ENCODE results near the gene C1orf167.

C1orf167 gene

DNA sequence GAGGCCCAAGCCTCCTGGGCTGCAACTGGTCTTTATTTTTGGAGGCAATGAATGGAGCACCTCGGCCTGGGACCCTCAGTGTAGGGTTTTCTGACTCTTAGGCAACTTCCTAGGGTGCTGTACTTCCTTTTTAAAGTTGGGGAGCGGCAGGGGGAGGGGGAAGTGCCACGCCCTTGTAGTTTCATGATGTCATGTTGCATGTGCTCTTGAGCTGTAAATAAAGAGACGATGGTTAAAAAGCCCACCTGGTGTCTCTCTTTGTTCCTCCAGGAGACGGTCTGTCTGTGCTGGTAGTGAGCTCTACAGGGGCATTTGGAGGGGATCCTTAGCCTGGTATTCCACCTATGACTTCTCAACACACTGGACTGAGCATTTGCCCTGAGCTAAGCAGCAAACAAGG lies 36.4 kb upstream of the C1orf167 start:
- TF ChIP-seq, protein P1, sequence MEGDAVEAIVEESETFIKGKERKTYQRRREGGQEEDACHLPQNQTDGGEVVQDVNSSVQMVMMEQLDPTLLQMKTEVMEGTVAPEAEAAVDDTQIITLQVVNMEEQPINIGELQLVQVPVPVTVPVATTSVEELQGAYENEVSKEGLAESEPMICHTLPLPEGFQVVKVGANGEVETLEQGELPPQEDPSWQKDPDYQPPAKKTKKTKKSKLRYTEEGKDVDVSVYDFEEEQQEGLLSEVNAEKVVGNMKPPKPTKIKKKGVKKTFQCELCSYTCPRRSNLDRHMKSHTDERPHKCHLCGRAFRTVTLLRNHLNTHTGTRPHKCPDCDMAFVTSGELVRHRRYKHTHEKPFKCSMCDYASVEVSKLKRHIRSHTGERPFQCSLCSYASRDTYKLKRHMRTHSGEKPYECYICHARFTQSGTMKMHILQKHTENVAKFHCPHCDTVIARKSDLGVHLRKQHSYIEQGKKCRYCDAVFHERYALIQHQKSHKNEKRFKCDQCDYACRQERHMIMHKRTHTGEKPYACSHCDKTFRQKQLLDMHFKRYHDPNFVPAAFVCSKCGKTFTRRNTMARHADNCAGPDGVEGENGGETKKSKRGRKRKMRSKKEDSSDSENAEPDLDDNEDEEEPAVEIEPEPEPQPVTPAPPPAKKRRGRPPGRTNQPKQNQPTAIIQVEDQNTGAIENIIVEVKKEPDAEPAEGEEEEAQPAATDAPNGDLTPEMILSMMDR (IDR thresholded peaks at IDR 0.05; ENCODE audit: low read depth, low read length) = no peak
- TF ChIP-seq, protein P2, sequence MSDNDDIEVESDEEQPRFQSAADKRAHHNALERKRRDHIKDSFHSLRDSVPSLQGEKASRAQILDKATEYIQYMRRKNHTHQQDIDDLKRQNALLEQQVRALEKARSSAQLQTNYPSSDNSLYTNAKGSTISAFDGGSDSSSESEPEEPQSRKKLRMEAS (IDR thresholded peaks at IDR 0.05; ENCODE audit: low read depth, low read length) = peak; percentile 35; the same call in 1 of the 2 replicates
- no peak for TF ChIP-seq MYC (IDR thresholded peaks at IDR 0.05; ENCODE audit: low read depth, low read length)
- no peak for TF ChIP-seq POLR2A (IDR thresholded peaks at IDR 0.05; ENCODE audit: extremely low read depth, insufficient read length)
- DNase-seq (ENCODE audit: low read depth) = peak; percentile 73
- no peak overlapping the region for H3K4me3 ChIP-seq (ENCODE audit: low read depth, low read length)

DNA sequence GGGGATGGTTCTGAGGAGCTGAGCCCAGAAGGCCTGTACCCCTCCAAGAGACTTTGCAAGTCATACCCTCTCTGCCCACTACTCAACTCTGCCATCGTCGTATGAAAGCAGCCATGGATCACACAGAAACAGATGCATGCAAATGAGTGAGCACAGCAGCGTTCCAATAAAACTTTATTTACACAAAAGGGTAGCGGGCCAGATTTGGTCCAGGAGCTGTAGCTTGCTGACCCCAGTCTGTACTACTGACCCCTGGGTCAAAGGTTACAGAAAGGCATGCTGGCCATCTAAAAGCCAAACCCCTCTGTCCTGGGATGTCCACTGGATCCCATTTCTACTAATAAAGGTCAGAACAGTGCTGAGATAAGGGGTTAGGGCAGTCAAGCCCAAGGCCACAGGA lies 34.9 kb upstream of the C1orf167 start:
- H3K4me3 ChIP-seq (ENCODE audit: low read depth, low read length) = no peak overlapping the region
- no peak for DNase-seq (ENCODE audit: low read depth)
- TF ChIP-seq, protein P2 (IDR thresholded peaks at IDR 0.05; ENCODE audit: low read depth, low read length) = no peak
- no peak for TF ChIP-seq POLR2A (IDR thresholded peaks at IDR 0.05; ENCODE audit: extremely low read depth, insufficient read length)
- TF ChIP-seq MYC (IDR thresholded peaks at IDR 0.05; ENCODE audit: low read depth, low read length) = no peak
- TF ChIP-seq, protein P1 (IDR thresholded peaks at IDR 0.05; ENCODE audit: low read depth, low read length) = no peak

DNA sequence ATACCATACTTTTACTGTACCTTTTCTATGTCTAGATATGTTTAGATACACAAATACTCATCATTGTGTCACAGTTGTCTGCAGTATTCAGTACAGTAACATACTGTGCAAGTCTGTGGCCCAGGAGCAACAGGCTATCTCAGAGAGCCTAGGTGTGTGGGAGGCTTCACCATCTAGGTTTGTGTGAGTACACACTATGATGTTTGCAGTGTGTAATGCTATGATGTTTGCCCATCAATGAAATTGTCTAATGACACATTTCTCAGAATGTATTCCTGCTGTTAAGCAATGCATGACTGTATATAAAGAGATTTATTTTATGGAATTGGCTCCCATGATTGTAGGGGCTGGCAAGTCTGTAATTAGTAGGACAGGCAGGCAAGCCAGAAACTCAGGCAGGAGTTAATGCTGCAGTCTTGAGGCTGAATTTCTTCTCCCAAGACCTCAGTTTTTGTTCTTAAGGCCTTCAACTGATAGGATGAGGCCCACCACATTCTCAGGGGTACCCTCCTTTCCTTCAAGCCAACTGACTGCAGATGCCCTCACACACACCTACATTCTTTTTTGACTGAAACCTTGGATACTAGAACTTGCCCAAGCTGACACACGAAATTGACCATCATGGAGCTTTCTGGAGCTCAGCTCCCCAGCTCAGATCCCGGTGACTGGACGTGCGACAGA lies 33.7 kb upstream of the C1orf167 start:
- TF ChIP-seq, protein P1 (IDR thresholded peaks at IDR 0.05; ENCODE audit: low read depth, low read length) = no peak
- TF ChIP-seq, protein P2 (IDR thresholded peaks at IDR 0.05; ENCODE audit: low read depth, low read length) = no peak
- TF ChIP-seq MYC (IDR thresholded peaks at IDR 0.05; ENCODE audit: low read depth, low read length) = no peak
- TF ChIP-seq POLR2A (IDR thresholded peaks at IDR 0.05; ENCODE audit: extremely low read depth, insufficient read length) = no peak
- no peak for DNase-seq (ENCODE audit: low read depth)
- no peak overlapping the region for H3K4me3 ChIP-seq (ENCODE audit: low read depth, low read length)

DNA sequence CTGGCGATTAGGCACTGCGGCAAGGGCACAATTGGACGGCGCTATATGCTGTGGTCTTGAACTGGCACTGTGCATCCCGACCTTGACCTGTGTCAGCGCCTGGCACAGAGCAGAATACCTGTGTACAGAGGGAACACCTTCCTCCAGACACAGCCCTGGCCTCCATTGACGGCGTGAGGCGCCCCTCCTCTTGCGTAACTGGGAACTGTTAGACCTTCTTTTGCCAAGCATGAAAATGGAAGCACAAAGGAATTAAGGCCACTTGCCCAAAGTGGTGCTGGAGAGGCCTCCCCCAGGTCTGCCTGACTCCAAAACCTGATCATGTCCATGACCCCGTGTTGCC lies 32.9 kb upstream of the C1orf167 start:
- TF ChIP-seq MYC (IDR thresholded peaks at IDR 0.05; ENCODE audit: low read depth, low read length) (no peak), POLR2A (IDR thresholded peaks at IDR 0.05; ENCODE audit: extremely low read depth, insufficient read length) (no peak)
- TF ChIP-seq, protein P1 (IDR thresholded peaks at IDR 0.05; ENCODE audit: low read depth, low read length) = no peak
- TF ChIP-seq, protein P2 (IDR thresholded peaks at IDR 0.05; ENCODE audit: low read depth, low read length) = no peak
- no peak overlapping the region for H3K4me3 ChIP-seq (ENCODE audit: low read depth, low read length)
- no peak for DNase-seq (ENCODE audit: low read depth)

DNA sequence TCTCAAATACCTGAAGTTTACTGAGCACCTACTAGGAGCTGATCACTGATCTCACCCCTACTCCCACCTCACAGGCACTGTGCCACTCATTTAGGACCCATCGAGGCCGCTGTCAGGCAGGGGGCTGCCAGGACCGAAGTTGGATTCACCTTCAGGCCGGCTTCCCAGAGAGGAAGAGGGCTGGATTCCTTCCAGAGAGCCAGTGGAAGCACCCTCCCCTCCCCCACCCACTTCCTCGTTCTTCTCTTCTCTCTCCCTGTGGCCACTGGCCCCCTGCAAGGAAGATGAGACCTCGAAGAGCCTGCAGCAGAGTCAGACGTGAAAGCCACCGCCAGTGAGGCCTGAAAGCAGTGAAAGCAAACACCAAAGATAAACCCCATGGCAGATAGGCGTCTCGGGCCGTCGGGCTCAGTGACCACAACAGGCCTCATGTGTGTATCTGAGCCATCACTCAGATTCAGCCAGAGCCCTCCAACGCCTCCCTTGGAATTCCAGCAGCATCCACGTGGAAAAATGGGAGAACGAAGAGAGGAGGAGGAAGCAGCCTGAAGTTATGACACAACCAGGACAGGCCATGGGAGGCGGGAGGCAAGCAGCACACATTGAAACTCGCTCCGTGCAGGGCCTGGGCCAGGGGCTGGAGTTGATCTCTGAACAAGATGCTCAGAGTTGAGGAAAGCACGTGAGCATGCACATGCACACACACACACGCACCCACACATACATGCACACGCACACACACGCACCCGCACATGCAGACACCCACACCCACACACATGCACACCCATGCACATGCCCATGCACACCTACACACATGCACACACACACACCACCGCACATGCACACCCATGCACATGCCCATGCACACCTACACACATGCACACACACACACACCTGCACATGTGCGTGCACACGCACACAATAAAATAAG lies 32.2 kb upstream of the C1orf167 start:
- TF ChIP-seq, protein P2 (IDR thresholded peaks at IDR 0.05; ENCODE audit: low read depth, low read length) = 0 out of 2 replicates have a peak, but pooled peaks have one; percentile 18
- no peak for TF ChIP-seq POLR2A (IDR thresholded peaks at IDR 0.05; ENCODE audit: extremely low read depth, insufficient read length)
- TF ChIP-seq MYC (IDR thresholded peaks at IDR 0.05; ENCODE audit: low read depth, low read length) = no peak
- TF ChIP-seq, protein P1 (IDR thresholded peaks at IDR 0.05; ENCODE audit: low read depth, low read length) = no peak
- H3K4me3 ChIP-seq (ENCODE audit: low read depth, low read length) = no peak overlapping the region
- peak; percentile 74 for DNase-seq (ENCODE audit: low read depth)

Measured in NB4 (cell line).